HG02840 (cell line): Measurements from ENCODE around the gene GTF2I.
A peak's percentile ranks its signal among the peaks of the same experiment; 100 is the strongest.
"Not testable (repeated sequence)": the region's sequence is repeated elsewhere in the genome, so short reads cannot be mapped to it uniquely, and the experiment has no call there.

Experiments
- ATAC-seq: cut with Tn5 transposase; IDR thresholded peaks from one replicate; pipeline ENCODE4 v1.9.1; 2021; ENCODE audit warnings: mild to moderate bottlenecking, moderate library complexity, moderate number of reproducible peaks; ENCODE audit not compliant: unreplicated experiment, low FRiP score

Gene GTF2I

GRCh38 chr7:74655768-74656440, 1.6 kb upstream of the GTF2I start:
- no peak for ATAC-seq

DNA sequence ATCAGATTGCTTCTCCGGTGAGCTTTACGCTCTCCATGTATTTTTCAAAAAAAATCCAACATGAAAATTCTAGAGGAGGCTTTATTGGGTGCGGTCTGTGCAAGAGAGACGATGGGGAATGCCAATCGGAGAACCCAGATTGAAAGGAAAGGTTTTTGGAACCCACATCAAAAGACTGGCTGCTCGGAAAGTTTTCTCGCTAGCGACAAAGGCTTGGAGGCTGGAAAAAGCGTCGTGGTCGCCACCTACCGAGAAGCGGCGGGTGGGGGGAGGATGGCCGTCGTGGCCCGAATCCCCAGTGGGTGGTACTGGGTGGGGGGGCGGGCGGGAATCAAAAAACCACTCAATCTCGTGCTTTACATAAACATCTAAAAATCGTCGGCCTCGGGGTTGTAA, 1.1 kb upstream of the GTF2I start:
- no peak for ATAC-seq

GRCh38 chr7:74656837-74657691, 454 bp upstream of the GTF2I start:
- peak; percentile 57 for ATAC-seq

GRCh38 chr7:74658178-74659004, 873 bp downstream of the GTF2I start:
- ATAC-seq: peak; percentile 53

DNA sequence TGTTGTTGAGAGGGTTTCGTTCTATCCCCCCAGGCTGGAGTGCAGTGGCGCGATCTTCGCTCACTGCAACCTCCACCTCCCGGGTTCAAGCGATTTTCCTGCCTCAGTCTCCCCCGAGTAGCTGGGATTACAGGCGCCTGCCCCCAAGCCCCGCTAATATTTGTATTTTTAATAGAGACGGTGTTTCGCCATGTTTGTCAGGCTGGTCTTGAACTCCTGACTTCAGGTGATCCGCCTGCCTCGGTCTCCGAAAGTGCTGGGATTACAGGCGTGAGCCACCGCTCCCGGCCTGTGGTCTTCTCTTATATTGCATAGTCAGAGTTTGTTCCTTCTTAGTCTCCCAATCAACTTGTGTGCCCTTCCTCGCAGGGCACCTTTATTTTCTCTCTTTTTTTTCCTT, 2.7 kb downstream of the GTF2I start:
- ATAC-seq: not testable (repeated sequence)

DNA sequence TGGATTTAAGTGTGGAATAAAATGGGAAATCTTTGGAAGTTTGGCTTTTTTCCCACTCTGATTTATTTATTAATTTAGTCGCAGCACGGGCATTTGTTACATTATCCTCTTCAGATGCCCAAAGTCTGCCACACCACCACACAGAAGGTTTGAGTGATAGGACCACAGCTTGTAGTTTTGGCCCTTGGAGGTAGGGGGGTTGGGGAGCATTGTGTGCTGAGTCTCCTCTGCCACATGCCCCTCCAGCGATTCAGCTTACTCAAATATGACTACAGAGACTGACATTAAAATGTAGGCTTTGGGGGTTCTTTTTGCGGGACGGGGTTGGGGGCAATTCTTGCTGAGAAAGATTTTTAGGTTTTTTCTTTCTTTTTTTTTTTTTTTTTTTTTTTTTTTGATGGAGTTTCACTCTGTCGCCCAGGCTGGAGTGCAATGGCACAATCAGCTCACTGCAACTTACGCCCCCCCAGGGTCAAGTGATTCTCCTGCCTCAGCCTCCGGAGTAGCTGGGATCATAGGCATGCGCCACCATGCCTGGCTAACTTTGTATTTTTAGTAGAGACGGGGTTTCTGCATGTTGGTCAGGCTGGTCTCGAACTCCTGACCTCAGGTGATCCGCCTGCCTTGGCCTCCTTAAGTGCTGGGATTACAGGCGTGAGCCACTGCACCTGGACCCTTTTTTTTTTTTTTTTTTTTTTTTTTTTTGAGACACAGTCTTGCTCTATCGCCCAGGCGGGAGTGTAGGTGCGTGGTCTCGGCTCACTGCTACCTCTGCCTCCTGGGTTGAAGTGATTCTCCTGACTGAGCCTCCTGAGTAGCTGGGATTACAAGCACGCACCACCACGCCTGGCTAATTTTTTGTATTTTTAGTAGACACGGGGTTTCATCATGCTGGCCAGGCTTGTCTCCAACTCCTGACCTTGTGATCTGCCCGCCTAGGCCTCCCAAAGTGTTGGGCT, 4.6 kb downstream of the GTF2I start:
- not testable (repeated sequence) for ATAC-seq

GRCh38 chr7:74665296-74665938, 7.9 kb downstream of the GTF2I start:
- no peak for ATAC-seq

- ATAC-seq: not testable (repeated sequence)
These were observed 9.5 kb downstream of the GTF2I start for GRCh38 chr7:74667013-74667412.

DNA sequence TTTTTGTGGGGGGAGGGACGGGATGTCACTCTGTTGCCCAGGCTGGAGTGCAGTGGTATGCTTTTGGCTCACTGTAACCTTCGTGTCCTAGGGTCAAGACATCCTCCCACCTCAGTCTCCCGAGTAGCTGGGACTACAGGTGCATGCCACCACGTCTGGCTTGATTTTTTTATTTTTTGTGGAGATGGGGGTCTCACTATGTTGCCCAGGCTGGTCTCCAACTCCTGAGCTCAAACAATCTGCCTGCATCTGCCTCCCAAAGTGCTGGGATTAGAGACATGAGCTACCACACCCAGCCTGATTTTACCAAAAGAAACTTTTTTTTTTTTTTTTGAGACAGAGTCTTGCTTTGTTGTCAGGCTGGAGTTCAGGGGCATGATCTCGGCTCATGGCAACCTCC, 10.0 kb downstream of the GTF2I start:
- not testable (repeated sequence) for ATAC-seq

DNA sequence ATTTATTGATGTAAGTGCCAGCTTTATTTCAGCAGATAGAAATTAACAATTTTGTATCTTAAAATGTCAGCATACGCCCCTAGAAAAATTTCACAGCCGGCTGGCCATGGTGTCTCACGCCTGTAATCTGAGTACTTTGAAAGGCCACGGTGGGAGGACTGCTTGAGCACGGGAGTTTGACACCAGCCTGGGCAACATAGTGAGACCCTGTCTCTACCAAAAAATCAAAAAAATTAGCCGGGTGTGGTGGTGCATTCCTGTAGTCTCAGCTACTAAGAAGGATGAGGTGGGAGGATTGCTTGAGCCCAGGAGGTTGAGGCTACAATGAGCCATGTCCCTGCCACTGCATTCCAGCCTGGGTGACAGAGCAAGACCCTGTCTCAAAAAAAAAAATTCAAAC, 14.1 kb downstream of the GTF2I start:
- ATAC-seq: no peak

- no peak for ATAC-seq
These were observed 14.9 kb downstream of the GTF2I start for GRCh38 chr7:74672343-74672915.

- ATAC-seq: no peak
These were observed 16.6 kb downstream of the GTF2I start for GRCh38 chr7:74674166-74674565.

DNA sequence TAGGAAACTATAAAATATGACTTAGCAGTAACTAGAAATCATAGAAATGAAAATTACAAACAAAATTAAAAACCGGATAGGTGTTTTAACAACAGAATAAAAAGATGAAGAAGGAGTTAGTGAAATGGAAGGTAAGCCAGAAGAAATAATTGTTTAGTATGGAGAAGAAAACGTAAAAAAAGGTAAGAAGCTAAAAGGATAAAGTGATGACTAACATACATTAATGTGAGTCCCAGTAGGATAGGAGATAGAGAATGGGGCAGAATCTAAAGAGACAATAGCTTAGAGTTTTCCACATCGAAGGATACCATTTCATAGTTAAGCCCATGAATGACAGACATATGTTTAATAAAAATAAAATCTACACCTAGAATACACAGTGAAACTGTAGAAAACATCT, 25.3 kb downstream of the GTF2I start:
- no peak for ATAC-seq

GRCh38 chr7:74683799-74684198, 26.3 kb downstream of the GTF2I start:
- ATAC-seq: no peak

- ATAC-seq: no peak
These were observed 27.0 kb downstream of the GTF2I start for GRCh38 chr7:74684473-74684872.

- ATAC-seq: no peak
These were observed 27.4 kb downstream of the GTF2I start for GRCh38 chr7:74684921-74685320.

- no peak for ATAC-seq
These were observed 33.0 kb downstream of the GTF2I start for GRCh38 chr7:74690474-74690873.

DNA sequence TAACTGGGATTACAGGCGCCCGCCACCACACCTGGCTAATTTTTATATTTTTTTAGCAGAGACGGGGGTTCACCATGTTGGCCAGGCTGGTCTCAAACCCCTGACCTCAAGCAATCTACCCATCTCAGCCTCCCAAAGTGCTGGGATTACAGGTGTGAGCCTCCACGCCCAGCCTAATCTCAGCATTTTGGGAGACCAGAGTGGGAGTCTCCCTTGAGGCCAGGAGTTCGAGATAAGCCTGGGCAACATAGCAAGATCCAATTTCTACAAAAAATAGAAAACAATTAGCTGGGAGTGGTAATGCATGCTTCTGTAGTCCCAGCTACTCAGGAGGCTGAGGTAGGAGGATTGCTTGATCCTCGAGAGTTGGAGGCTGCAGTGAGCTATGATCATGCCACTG, 46.9 kb downstream of the GTF2I start:
- ATAC-seq: not testable (repeated sequence)

GRCh38 chr7:74707238-74707637, 49.7 kb downstream of the GTF2I start:
- no peak for ATAC-seq
